Fibroblast of lung (primary cell): ENCODE data around the gene AREL1.

Source experiments
- CTCF ChIP-seq, 2 donors: IDR thresholded peaks in 1 of 2; conservative IDR thresholded peaks in 1 of 2; 1 replicate in 1 of 2; 2 replicates in 1 of 2; pipeline ENCODE4 v1.5.1; 2011 to 2012; ENCODE audit warnings: low read length in 2 of 2, control low read depth in 1 of 2, inconsistent platforms in 1 of 2, low read depth in 1 of 2, mild to moderate bottlenecking in 1 of 2
- EZH2 ChIP-seq: IDR thresholded peaks from 2 replicates; pipeline ENCODE4 v1.5.1; 2012; ENCODE audit warnings: low read length, control low read depth, mild to moderate bottlenecking; ENCODE audit errors: missing control alignments

- TF ChIP-seq CTCF (conservative IDR thresholded peaks at IDR 0.05 in 1 of 2, IDR thresholded peaks at IDR 0.05 in 1 of 2; ENCODE audit: low read depth in 1 of 2, low read length in 2 of 2) (no peak), EZH2 (no peak)
Measured at GRCh38 chr14:74635847-74636246, 77.0 kb downstream of the AREL1 start.
